HFF-Myc (cell line): Measurements from ENCODE around the gene GPR39.

ENCODE experiments used
- DNase-seq: peaks from one replicate; pipeline ENCODE4 v3.0.0-alpha.2; 2011; ENCODE audit warnings: low read depth; ENCODE audit errors: extremely low read depth
- H3K4me3 ChIP-seq: replicated peaks from 2 replicates; pipeline ENCODE4 v1.5.1; 2011; ENCODE audit warnings: low read depth, mild to moderate bottlenecking, control low read depth, low read length
- CTCF ChIP-seq: IDR thresholded peaks from 2 replicates; pipeline ENCODE4 v1.5.1; 2012; ENCODE audit warnings: mild to moderate bottlenecking, low read depth, low read length, control low read depth; ENCODE audit errors: missing control alignments

GPR39 gene

GRCh38 chr2:132496555-132496954 is 80.0 kb downstream of the GPR39 start:
- TF ChIP-seq CTCF = no peak
- no peak overlapping the region for H3K4me3 ChIP-seq
- DNase-seq = no peak

- DNase-seq = no peak
- no peak for TF ChIP-seq CTCF
- no peak overlapping the region for H3K4me3 ChIP-seq
Observed at GRCh38 chr2:132497591-132497990, 81.0 kb downstream of the GPR39 start.

GRCh38 chr2:132503701-132504100 is 87.1 kb downstream of the GPR39 start:
- no peak for DNase-seq
- TF ChIP-seq CTCF = no peak

GRCh38 chr2:132515010-132515409 is 98.4 kb downstream of the GPR39 start:
- TF ChIP-seq CTCF = no peak
- DNase-seq = no peak
- no peak overlapping the region for H3K4me3 ChIP-seq

More at GRCh38 chr2:132503701-132504100, 87.1 kb downstream of the GPR39 start:
- no peak overlapping the region for H3K4me3 ChIP-seq

GRCh38 chr2:132517386-132517785 is 100.8 kb downstream of the GPR39 start:
- no peak for DNase-seq
- no peak overlapping the region for H3K4me3 ChIP-seq
- TF ChIP-seq CTCF = no peak

GRCh38 chr2:132518302-132518701 is 101.7 kb downstream of the GPR39 start:
- no peak for TF ChIP-seq CTCF
- no peak for DNase-seq
- H3K4me3 ChIP-seq = no peak overlapping the region

GRCh38 chr2:132519566-132519965 is 103.0 kb downstream of the GPR39 start:
- TF ChIP-seq CTCF = no peak
- no peak overlapping the region for H3K4me3 ChIP-seq
- no peak for DNase-seq
